GM12878 (cell line): ENCODE measurements around the gene IDH3A. TPM values are rescaled to one million over a fixed set of nuclear protein-coding genes. Genes with fewer than 3 reads are reported as not detected.

Source experiments
- BRCA1 ChIP-seq: IDR thresholded peaks from 2 replicates; pipeline ENCODE4 v1.6.1; 2011; ENCODE audit warnings: low read depth, low read length, improper control_type of control experiment
- CBX5 ChIP-seq: sonication (generic); IDR thresholded peaks from 2 replicates; pipeline ENCODE4 v1.6.1; 2016; ENCODE audit warnings: low read depth, moderate library complexity, mild to moderate bottlenecking, inconsistent platforms
- CHD1 ChIP-seq: IDR thresholded peaks from 2 replicates; pipeline ENCODE4 v1.6.1; 2012; ENCODE audit warnings: low read depth, low read length, improper control_type of control experiment
- CREB1 ChIP-seq: IDR thresholded peaks from 2 replicates; pipeline ENCODE4 v1.6.1; 2012; ENCODE audit warnings: low read depth, mild to moderate bottlenecking, inconsistent platforms
- CREM ChIP-seq: IDR thresholded peaks from 2 replicates; pipeline ENCODE4 v1.6.1; 2014; ENCODE audit warnings: antibody characterized with exemption, low read depth
- DPF2 ChIP-seq: fragments of 450-650 bp; IDR thresholded peaks from 2 replicates; pipeline ENCODE4 v1.6.1; 2017; ENCODE audit warnings: mild to moderate bottlenecking
- EZH2 ChIP-seq: IDR thresholded peaks from 2 replicates; pipeline ENCODE4 v1.6.1; 2012; ENCODE audit warnings: low read depth, mild to moderate bottlenecking, control low read depth, inconsistent platforms, low read length, borderline replicate concordance; ENCODE audit not compliant: control insufficient read depth
- FOXM1 ChIP-seq: IDR thresholded peaks from 2 replicates; pipeline ENCODE4 v1.6.1; 2012; ENCODE audit warnings: low read depth, mild to moderate bottlenecking, inconsistent platforms, low read length, moderate library complexity
- GATAD2B ChIP-seq: fragments of 450-650 bp; conservative IDR thresholded peaks from 2 replicates; pipeline ENCODE4 v1.6.1; 2017; ENCODE audit warnings: low read depth, mild to moderate bottlenecking, moderate library complexity
- MYC ChIP-seq: IDR thresholded peaks from 2 replicates; pipeline ENCODE4 v1.6.1; 2011; ENCODE audit warnings: mild to moderate bottlenecking, low read length, moderate library complexity, inconsistent platforms; ENCODE audit not compliant: insufficient read depth, insufficient replicate concordance, insufficient read length, severe bottlenecking
- NBN ChIP-seq: fragments of 450-650 bp; IDR thresholded peaks from 2 replicates; pipeline ENCODE4 v1.6.1; 2016
- NFIC ChIP-seq: IDR thresholded peaks from 2 replicates; pipeline ENCODE4 v1.6.1; 2012; ENCODE audit warnings: low read depth, mild to moderate bottlenecking, inconsistent platforms, low read length, moderate library complexity
- NR2C2 ChIP-seq: IDR thresholded peaks from 2 replicates; pipeline ENCODE4 v1.6.1; 2011; ENCODE audit warnings: borderline replicate concordance, low read depth; ENCODE audit not compliant: control insufficient read depth, insufficient read length
- RELA ChIP-seq: fragments of 450-650 bp; IDR thresholded peaks from 2 replicates; pipeline ENCODE4 v1.8.0; 2014; ENCODE audit warnings: borderline replicate concordance; ENCODE audit not compliant: partially characterized antibody
- SIX5 ChIP-seq: IDR thresholded peaks from 2 replicates; pipeline ENCODE4 v1.6.1; 2011; ENCODE audit warnings: mild to moderate bottlenecking, low read depth, low read length, moderate library complexity; ENCODE audit not compliant: severe bottlenecking
- SMAD5 ChIP-seq: IDR thresholded peaks from 2 replicates; pipeline ENCODE4 v1.6.1; 2016; ENCODE audit warnings: antibody characterized with exemption, low read depth
- SMARCA5 ChIP-seq: fragments of 450-650 bp; IDR thresholded peaks from 2 replicates; pipeline ENCODE4 v1.6.1; 2017; ENCODE audit warnings: mild to moderate bottlenecking
- SREBF1 ChIP-seq: IDR thresholded peaks from 2 replicates; pipeline ENCODE4 v1.6.1; 2012; ENCODE audit warnings: mild to moderate bottlenecking, low read length
- TBL1XR1 ChIP-seq: IDR thresholded peaks from 2 replicates; pipeline ENCODE4 v1.6.1; 2012; ENCODE audit warnings: low read depth, low read length, improper control_type of control experiment
- ZNF622 ChIP-seq: fragments of 450-650 bp; IDR thresholded peaks from 2 replicates; pipeline ENCODE4 v1.6.1; 2017; ENCODE audit warnings: mild to moderate bottlenecking, inconsistent platforms
- polyA plus RNA-seq, 11 experiments: library from polyadenylated mRNA; depleted of rRNA in 4 of 11; unstranded in 6 of 11; stranded (reverse) in 5 of 11; fragments of >200 nt; fragmentation: Nextera tagmentation in 4 of 11; fragmentation: Illumina TruSeq in 1 of 11; extraction: Ambion mirVana in 4 of 11; extraction: Trizol in 1 of 11; gene quantifications; 1 replicate in 1 of 11; 2 replicates in 10 of 11; pipeline versions ENCODE4 v1.2.1 to v1.2.3, GENCODE V29; 2011 to 2016; ENCODE audit warnings: inconsistent platforms in 2 of 11, missing spikeins in 2 of 11, low read depth in 1 of 11
- total RNA-seq, 4 experiments: library from RNA; depleted of rRNA in 3 of 4; stranded (reverse); fragments of >200 nt in 3 of 4; fragmentation: Illumina TruSeq in 1 of 4; extraction: Trizol in 1 of 4; gene quantifications; 2 replicates each; pipeline versions ENCODE4 v1.2.1 to v1.2.3, GENCODE V29; 2013 to 2021
- TF ChIP-seq, protein P1 (sequence below): IDR thresholded peaks from 2 replicates; pipeline ENCODE4 v1.6.1; 2012; ENCODE audit warnings: low read depth, low read length, improper control_type of control experiment
- TF ChIP-seq, protein P2 (sequence below): IDR thresholded peaks from 2 replicates; pipeline ENCODE4 v1.6.1; 2011; ENCODE audit warnings: borderline replicate concordance, low read depth, mild to moderate bottlenecking, moderate library complexity, mixed read lengths, low read length; ENCODE audit not compliant: insufficient read depth; ENCODE audit errors: extremely low read length
- TF ChIP-seq, protein P3 (sequence below): IDR thresholded peaks from 2 replicates; pipeline ENCODE4 v1.6.1; 2012; ENCODE audit warnings: mild to moderate bottlenecking, low read depth, low read length
- TF ChIP-seq, protein P4 (sequence below): fragments of 450-650 bp; conservative IDR thresholded peaks from 2 replicates; pipeline ENCODE4 v1.6.1; 2017; ENCODE audit warnings: mild to moderate bottlenecking, moderate library complexity

IDH3A gene
- total and polyA plus RNA-seq, 10 of the 15 experiments (the other 5 are each of a cell fraction or from before 2014, with no cell fraction given): 83.9 to 254 (median 195) TPM

DNA sequence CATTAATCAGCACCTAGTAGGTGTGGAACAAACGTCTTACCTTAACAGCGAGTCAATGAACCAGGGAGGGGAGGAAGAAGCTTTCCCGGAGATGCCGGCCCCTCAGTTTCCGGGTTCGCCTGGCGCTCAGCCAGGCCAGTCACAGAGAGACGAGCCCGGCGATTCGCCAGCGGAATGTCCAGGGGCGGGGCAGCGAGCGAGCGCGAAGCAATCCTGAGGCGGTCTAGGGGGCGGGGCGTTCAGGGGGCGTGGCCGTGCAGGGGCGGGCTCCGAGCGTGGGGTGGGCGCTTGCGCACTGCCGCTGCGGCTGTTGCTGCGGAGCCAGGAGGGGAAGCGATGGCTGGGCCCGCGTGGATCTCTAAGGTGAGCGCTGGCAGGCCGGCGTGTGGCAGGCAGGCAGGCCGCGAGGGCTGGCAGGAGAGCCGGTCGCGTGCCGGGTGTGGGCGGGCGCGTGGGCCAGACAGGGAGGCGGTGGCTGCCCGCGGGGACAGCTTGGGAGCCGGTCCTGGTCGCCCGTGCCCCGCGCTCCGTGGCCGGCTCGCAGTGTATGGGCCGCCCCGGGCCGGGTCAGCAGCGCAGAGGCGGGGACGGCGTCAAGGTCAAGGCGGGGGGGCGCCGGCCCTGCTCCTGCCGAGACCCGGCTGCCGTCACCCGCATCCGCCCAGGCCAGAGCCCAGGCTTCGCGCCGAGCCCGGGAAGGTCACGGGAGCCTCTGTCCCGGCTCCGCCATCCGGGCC lies at the start of gene IDH3A (continued):
- TF ChIP-seq RELA (no peak), CHD1 (no peak), SMARCA5 (peak; percentile 71; the same call in 1 of the 2 replicates), SIX5 (no peak), GATAD2B (peak; percentile 94), NBN (no peak; the same call in 1 of the 2 replicates), EZH2 (no peak), DPF2 (peak; percentile 85), ZNF622 (no peak), SREBF1 (no peak), CBX5 (no peak), SMAD5 (peak; percentile 87; the same call in 1 of the 2 replicates), FOXM1 (no peak), MYC (peak; percentile 31), BRCA1 (no peak), NR2C2 (no peak), TBL1XR1 (no peak), CREB1 (peak; percentile 66; the same call in 1 of the 2 replicates), NFIC (no peak; the same call in 1 of the 2 replicates), CREM (no peak)
- TF ChIP-seq, protein P1, sequence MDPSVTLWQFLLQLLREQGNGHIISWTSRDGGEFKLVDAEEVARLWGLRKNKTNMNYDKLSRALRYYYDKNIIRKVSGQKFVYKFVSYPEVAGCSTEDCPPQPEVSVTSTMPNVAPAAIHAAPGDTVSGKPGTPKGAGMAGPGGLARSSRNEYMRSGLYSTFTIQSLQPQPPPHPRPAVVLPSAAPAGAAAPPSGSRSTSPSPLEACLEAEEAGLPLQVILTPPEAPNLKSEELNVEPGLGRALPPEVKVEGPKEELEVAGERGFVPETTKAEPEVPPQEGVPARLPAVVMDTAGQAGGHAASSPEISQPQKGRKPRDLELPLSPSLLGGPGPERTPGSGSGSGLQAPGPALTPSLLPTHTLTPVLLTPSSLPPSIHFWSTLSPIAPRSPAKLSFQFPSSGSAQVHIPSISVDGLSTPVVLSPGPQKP: no peak
- TF ChIP-seq, protein P2, sequence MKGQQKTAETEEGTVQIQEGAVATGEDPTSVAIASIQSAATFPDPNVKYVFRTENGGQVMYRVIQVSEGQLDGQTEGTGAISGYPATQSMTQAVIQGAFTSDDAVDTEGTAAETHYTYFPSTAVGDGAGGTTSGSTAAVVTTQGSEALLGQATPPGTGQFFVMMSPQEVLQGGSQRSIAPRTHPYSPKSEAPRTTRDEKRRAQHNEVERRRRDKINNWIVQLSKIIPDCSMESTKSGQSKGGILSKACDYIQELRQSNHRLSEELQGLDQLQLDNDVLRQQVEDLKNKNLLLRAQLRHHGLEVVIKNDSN: no peak
- TF ChIP-seq, protein P3, sequence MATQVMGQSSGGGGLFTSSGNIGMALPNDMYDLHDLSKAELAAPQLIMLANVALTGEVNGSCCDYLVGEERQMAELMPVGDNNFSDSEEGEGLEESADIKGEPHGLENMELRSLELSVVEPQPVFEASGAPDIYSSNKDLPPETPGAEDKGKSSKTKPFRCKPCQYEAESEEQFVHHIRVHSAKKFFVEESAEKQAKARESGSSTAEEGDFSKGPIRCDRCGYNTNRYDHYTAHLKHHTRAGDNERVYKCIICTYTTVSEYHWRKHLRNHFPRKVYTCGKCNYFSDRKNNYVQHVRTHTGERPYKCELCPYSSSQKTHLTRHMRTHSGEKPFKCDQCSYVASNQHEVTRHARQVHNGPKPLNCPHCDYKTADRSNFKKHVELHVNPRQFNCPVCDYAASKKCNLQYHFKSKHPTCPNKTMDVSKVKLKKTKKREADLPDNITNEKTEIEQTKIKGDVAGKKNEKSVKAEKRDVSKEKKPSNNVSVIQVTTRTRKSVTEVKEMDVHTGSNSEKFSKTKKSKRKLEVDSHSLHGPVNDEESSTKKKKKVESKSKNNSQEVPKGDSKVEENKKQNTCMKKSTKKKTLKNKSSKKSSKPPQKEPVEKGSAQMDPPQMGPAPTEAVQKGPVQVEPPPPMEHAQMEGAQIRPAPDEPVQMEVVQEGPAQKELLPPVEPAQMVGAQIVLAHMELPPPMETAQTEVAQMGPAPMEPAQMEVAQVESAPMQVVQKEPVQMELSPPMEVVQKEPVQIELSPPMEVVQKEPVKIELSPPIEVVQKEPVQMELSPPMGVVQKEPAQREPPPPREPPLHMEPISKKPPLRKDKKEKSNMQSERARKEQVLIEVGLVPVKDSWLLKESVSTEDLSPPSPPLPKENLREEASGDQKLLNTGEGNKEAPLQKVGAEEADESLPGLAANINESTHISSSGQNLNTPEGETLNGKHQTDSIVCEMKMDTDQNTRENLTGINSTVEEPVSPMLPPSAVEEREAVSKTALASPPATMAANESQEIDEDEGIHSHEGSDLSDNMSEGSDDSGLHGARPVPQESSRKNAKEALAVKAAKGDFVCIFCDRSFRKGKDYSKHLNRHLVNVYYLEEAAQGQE: no peak
- TF ChIP-seq, protein P4, sequence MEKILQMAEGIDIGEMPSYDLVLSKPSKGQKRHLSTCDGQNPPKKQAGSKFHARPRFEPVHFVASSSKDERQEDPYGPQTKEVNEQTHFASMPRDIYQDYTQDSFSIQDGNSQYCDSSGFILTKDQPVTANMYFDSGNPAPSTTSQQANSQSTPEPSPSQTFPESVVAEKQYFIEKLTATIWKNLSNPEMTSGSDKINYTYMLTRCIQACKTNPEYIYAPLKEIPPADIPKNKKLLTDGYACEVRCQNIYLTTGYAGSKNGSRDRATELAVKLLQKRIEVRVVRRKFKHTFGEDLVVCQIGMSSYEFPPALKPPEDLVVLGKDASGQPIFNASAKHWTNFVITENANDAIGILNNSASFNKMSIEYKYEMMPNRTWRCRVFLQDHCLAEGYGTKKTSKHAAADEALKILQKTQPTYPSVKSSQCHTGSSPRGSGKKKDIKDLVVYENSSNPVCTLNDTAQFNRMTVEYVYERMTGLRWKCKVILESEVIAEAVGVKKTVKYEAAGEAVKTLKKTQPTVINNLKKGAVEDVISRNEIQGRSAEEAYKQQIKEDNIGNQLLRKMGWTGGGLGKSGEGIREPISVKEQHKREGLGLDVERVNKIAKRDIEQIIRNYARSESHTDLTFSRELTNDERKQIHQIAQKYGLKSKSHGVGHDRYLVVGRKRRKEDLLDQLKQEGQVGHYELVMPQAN: peak; percentile 95
